Germinal center (tissue), 1 donor: Measurements from ENCODE around the gene LRRC58.
"Not testable (repeated sequence)": the region's sequence is repeated elsewhere in the genome, so short reads cannot be mapped to it uniquely, and the experiment has no call there.

Experiments used
- DNase-seq: peaks from one replicate; pipeline ENCODE4 v3.0.0; 2012; ENCODE audit warnings: mixed read lengths, low spot score

Gene LRRC58

DNA sequence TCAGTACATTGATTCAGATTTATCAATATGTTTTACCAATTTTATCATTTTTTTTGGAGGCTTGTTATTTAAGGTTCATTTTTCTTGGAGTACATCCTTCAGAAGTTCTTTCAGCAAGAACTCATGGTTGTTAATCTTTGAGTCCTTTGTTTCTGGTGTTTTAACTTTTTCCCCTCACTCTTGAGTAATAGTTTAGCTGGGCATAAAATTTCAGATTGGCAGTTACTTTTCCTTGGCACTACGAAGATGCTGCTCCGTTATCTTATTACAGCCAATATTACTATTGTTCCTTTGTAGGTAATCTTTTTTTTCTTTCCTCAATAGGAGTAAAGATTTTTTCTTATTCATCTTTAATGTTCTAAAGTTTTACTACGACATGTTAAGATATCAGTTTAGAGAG is 9.8 kb downstream of the LRRC58 start:
- no peak for DNase-seq

DNA sequence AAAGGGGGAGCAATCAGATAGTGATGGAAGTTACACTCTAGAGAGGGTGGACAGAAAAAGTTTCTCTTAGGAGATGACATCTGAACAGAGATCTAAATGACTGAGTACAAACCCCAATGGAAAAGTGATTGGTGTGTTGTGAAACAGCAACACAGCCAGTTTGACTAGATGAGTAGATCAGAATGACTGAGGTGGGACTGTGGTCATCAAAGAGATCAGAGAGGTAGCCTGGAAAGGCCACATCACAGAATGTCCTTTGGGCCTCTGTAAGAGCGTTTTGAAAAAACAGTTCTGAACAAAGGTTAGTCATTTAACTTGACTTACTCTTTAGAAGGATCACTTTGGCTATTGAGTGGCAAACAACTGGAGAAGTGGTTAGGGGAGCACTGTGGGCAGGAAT is 10.6 kb downstream of the LRRC58 start:
- DNase-seq: no peak

- DNase-seq: no peak
These were observed 16.5 kb downstream of the LRRC58 start for GRCh38 chr3:120332646-120333045.

GRCh38 chr3:120331076-120331475 is 18.1 kb downstream of the LRRC58 start:
- DNase-seq: no peak

GRCh38 chr3:120326784-120327183 is 22.4 kb downstream of the LRRC58 start:
- DNase-seq: no peak

DNA sequence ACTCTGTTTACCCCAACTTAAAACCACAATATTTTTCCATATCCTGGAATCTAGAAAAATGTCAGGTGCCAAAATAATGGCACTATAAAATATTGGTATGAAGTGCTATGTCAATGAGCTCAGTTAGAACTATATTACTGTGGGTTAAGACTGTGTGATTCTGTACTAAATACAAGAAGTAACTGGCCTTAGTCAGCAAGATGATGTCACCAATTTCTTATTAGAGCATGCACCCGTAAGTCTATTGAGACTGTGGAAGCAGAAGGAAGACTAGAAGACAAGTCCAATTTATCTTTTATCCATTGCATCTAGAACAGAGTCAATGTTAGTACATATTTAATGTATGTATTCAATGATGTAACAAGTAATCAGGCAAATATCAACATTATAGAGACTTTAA is 25.0 kb downstream of the LRRC58 start:
- DNase-seq: no peak

- not testable (repeated sequence) for DNase-seq
These were observed 25.4 kb downstream of the LRRC58 start for GRCh38 chr3:120323761-120324160.

- no peak for DNase-seq
These were observed 37.0 kb downstream of the LRRC58 start for GRCh38 chr3:120311863-120312794.

DNA sequence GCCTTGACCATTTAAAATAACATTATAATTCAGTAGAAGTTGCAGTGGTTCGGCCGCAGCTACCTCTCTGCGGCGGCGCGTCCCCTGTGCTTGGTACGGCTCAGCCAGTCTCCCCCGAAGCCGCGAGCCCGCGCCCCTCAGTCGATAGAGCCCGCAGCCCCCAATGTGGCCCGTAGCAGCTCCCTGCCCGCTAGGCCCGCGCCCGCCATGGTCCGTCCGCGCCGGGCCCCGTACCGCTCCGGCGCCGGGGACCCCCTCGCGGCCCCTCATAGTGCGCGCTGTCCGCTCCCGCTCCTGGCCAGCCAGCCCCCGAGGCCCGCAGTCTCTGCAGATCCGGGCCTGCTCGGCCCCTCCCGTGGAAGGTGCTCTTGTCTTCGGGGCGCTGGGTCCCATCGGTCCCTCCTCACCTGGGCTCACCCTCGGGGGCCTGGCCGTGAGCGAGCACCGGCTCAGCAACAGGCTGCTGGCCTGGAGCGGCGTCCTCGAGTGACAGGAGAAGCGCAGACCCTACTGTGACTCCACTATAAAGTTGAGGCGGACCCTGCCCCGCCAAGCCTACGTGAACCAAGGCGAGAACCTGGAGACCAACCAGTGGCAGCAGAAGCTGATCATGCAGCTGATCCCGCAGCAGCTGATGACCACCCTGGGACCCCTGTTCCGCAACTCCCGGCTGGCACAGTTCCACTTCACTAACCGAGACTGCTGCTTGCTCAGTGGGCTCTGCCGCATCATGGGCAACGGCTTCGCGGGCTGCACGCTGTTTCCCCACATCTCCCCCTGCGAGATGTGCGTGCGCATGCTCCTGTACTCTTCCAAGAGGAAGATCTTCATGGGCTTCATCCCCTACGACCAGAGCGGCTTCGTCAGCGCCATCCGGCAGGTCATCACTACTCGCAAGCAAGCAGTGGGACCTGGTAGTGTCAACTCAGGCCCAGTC is 42.4 kb downstream of the LRRC58 start:
- no peak for DNase-seq

- DNase-seq: no peak
These were observed 44.5 kb downstream of the LRRC58 start for GRCh38 chr3:120304616-120305015.

GRCh38 chr3:120302361-120302760 is 46.8 kb downstream of the LRRC58 start:
- no peak for DNase-seq

- DNase-seq: no peak
These were observed 48.2 kb downstream of the LRRC58 start for GRCh38 chr3:120300971-120301370.

DNA sequence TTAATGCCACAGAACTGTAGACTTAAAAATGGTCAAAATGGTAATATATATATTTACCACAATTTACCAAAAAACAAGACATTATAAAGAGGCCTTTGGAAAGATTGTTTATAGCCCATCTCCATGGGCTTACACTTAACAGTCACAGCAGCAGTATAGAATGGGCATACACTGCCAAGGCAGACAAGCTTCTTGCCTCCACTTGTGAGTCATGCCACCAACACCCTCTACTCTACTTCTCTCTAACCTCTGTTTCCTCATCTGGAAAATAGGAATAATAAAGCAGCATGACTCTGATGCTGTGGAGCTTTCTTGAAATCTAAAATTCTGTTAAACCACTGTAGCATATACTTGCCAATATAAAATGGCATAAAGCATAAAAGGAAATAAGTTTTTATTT is 49.8 kb downstream of the LRRC58 start:
- no peak for DNase-seq

DNA sequence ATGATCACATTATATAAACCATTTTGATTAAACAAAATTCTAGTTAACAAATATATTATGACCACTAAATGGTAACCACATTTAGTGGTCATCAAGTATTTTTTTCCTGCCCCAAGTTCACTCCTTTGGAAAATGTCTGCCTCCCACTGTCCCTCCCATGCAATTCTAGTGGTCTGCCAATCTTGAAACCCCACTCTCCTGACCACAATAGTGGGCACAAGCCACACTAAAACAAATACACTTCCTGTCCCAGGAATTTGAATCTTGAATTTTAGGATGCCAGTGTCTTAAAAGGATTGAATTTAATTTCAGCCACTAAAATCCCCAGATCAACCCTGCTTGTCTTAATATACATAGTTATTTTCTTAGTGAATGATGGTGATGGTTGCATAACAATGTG is 50.2 kb downstream of the LRRC58 start:
- no peak for DNase-seq

DNA sequence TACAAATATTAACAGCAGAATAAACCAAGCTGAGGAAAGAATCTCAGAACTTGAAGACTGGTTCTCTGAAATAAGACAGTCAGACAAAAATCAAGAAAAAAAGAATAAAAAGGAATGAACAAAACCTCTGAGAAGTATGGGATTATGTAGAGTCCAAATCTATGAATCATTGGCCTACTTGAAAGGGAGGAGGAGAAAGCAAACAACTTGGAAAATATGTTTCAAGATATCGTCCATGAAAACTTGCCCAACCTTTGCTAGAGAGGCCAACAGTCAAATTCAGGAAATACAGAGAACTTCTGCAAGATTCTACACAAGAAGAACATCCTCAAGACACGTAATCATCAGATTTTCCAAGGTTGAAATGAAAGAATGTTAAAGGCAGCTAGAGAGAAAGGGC is 57.6 kb downstream of the LRRC58 start:
- not testable (repeated sequence) for DNase-seq

GRCh38 chr3:120289636-120290035 is 59.5 kb downstream of the LRRC58 start:
- no peak for DNase-seq

- DNase-seq: no peak
These were observed 62.7 kb downstream of the LRRC58 start for GRCh38 chr3:120286465-120286864.

GRCh38 chr3:120285508-120285841 is 63.7 kb downstream of the LRRC58 start:
- no peak for DNase-seq

DNA sequence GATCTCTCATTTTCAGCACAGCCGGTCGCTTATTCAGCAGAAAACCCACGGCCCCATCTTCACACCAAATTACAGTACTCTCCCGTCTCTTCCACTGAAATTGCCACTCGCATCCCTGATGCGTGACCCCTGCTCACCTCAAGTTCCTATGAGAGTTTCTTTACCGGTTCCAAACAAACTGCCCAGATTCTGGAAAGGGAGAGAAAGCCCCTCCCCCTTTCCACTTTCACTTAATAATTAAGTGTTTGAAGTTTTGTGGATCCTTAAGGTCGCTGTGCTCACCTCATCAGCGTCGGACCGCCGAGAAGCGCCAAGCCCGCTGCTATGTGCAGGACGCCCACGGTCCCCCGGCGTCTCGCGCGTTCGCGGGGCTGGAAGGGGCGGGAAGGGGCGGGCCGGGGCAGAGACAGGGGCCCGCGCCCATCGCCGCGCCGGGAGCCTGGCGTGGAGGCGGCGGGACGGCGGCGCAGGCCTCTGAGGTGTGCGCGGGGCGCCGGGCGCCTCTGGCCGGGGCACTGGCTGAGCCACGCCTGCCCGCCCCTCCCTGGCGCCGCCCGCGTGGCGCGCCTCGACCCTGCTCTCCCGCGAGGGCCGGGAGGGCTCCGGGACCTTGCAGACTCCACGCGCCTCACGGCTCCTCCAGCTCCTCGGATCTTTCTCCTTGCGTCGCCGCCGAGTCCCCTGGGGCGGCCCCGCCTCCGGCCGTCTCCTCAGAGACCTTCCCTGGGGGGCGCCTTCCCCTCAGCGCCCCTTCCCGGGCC is 64.2 kb downstream of the LRRC58 start, which contains the start of gene GPR156:
GPR156 (minus strand) TSS at position 476 of the 761 bp plus-strand sequence. CDS start 41,124 bp downstream, outside the sequence.
- peak; percentile 11 for DNase-seq

DNA sequence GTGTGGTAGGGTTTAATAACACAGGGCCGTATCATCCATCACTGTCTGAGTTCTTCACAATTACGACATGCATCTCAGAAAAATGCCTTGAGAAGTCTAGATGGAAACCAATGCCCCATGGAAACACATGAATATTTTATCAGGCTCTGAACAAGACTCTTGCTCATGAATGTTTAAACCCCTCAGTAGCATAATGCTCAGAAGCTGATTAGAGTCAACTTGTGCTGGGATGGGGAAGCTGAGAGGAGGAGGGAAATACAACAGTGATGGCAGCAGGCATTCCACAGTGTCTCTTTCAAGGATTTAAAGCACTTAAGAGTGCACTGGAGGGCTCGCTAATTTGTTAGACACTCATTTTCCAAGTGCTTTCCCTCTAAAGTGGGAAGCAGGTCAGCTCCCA is 67.9 kb downstream of the LRRC58 start:
- no peak for DNase-seq

DNA sequence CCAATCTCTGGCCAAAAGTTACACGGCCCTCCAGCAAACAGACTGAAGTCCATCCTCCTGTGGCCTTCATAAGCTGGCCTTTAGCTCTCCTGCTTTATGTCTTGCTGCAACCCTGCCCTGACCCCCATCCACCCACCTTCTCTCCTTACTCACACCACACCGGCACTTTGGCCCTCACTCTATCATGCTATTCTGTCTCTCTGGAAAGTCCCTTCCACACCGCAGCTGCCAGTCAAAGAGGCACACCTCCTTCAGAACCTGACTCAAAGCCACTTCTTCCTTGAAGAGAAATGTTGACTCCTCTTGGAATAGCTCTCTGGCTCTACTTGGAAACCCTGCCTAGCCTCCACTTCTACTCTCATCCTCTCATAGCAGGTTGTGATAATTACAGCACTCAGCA is 68.6 kb downstream of the LRRC58 start:
- no peak for DNase-seq

GRCh38 chr3:120280026-120280425 is 69.1 kb downstream of the LRRC58 start:
- DNase-seq: no peak
